GM18907 (cell line): Measurements from ENCODE around the gene CCDC102B.
A peak's percentile ranks its signal among the peaks of the same experiment; 100 is the strongest.
"Not testable (repeated sequence)": the region's sequence is repeated elsewhere in the genome, so short reads cannot be mapped to it uniquely, and the experiment has no call there.

Experiments used
- ATAC-seq: cut with Tn5 transposase; IDR thresholded peaks from one replicate; pipeline ENCODE4 v1.9.1; 2021; ENCODE audit warnings: mild to moderate bottlenecking, moderate library complexity; ENCODE audit not compliant: unreplicated experiment

CCDC102B gene

DNA sequence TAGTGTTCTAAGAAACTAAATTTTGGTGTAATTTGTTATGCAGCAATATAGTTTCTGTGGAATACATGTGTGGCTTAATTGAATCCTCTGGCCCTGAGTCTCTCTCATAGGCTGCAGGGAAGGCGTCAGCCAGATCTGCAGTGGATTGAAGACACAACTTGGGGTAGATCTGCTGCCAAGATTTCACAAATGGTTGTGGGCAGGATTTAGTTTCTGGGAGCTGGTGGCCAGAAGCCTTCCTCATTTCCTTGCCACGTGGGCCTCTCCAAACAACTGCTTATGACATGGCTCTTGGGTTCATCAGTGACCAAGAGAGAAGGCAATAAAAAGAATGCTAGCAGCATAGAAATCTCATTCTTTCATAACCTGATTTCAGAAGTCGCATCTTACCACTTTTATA, 28.2 kb downstream of the CCDC102B start:
- ATAC-seq, result no peak

DNA sequence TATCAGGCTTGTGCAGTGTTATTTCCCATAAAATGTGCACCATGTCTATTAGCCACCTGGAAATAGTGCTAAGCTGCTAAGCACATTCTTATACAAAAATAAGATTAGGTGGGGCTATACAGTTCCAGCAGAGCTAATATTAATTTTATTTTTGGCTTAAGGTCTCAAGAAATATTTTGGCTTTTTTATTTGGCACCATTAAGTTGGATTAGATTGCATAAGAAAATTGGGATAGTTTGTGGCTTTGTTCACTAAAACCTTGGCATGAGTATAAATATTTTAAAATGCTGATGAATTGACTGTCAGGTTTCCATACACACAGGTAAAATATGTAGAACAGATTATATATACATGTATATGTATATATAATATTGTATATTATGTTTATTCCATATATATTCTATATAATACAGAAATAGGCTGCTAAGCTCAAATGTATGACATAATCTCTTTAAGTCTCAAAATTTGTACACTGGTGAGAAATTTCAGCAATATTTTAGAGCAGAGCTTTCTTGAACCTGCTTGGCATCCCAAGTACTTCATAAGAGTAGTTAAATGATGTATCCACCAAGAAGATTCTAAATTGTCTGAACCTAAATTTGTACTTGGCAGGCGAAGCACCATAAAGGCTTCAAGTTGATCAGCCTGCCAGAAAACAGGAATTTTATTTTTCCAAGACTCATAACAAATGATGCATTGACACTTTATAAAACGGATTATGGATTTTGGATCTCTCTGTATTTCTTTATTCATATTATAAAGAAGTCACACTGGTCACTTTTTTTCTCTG, 32.6 kb downstream of the CCDC102B start:
- no peak for ATAC-seq

DNA sequence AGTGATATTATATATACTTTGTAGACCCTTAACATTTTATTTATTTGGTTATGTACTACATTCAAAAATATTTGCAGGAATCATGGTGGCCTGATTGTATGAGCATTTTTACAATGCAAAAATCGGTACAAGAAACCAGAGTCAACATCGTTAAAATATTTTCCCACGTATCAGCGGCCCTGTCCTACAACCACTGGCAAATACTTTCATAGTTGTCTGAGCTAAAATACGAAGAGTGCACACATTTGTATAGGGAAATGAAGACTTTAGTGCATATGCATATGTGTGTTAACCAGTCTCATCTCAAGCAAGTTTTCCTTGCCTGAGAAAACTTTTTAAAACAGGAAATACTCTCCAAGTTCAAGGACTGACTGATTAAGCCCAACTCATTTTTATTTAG, 35.9 kb downstream of the CCDC102B start:
- no peak for ATAC-seq

GRCh38 chr18:68837665-68838451, 40.0 kb downstream of the CCDC102B start:
- no peak for ATAC-seq

DNA sequence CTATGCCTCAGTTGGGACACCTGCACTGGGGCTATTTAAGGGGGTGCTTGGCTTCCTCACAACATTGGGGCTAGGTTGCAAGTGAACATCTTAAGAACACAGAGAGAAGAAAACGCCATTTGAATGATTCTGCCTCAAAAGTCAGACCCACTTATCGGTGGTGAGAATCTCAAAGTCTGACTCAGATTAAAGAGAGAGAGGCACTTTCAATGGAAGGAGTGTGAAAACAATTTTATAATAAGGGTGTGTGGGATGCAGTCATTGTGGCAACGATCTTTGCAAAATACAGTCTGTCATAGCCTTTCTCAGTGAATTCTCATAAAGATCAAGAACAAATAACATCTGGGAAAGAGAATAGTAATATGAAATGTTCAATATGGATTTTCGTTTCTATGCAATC, 41.8 kb downstream of the CCDC102B start:
- no peak for ATAC-seq

GRCh38 chr18:68840554-68841263, 42.8 kb downstream of the CCDC102B start:
- no peak for ATAC-seq

DNA sequence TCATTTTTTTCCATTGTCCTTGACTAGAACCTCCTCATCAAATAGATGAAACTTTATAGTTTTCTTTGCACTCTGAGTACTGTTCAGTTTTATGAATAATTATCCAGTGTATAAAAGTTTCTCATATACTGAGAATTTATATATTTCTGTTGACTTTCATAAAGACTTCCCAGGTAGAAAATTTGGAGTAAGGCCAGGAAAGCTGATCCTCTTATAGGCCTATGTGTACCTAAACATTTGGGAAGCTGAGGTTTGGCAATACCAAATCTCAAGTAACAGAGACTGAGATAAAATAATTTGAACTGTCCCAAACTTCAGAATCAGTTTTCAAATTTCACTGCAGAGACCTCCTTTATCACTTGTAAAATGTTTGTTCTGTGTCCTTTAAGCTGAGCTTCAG, 43.4 kb downstream of the CCDC102B start:
- no peak for ATAC-seq

- no peak for ATAC-seq
Observed at GRCh38 chr18:68842951-68843350, 45.1 kb downstream of the CCDC102B start.

- ATAC-seq, result no peak
Observed at GRCh38 chr18:68843473-68844089, 45.7 kb downstream of the CCDC102B start.

GRCh38 chr18:68847219-68847837, 49.4 kb downstream of the CCDC102B start:
- ATAC-seq, result peak; percentile 61

DNA sequence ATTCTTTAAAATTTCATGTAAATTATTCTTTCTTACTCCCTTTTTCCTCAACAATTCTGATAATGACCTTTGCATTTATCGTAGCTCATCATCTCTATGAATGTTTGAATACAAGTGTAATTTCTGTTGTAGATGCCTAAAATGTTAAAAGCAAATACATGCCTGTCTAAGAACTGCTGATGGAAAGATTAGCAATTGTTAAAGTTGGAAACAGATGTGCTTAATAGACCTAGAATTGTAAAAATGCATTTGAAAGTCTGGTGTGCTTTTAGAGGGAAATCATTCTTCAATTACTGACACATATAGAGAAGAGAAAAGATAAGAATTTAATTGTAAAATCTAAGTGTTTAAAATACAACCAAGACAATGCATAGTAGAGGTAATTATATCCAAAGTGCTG, 50.4 kb downstream of the CCDC102B start:
- ATAC-seq, result no peak

GRCh38 chr18:68854786-68855391, 57.0 kb downstream of the CCDC102B start:
- ATAC-seq, result no peak

DNA sequence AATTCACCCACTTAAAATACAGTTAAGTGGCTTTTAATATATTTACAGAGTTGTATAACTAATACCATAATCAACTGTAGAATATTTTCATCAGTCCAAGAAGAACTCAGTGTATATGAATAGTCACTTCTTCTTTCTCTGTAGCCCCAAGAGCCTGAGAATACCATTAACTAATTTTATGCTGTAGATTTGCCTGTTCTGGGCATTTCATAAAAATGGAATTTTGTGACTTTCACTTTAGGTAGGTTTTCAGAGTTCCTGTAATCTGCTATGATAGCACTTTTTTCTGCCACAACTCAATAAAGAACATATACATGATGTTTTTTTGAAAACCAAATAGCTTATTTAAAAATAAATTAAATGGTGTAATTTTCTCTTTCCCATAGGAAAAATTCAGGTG, 57.6 kb downstream of the CCDC102B start:
- no peak for ATAC-seq

DNA sequence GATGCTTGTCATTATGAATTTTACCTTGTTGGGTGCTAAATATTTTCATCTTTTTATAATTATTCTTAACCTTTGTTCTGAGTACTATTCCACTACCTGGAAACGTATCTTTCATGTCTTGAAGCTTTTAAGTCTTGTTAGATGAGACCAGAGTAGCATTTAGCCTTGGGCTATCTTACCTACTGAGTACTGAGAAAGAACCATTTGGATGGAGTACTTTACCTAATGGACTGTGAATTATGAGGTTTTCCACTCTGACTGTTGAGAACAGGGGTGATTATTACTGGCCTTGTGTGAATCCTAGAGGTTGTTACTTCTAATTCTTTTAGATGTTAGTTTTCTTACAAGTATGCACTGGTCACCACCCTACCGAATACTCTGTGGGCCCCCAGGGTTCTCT, 63.5 kb downstream of the CCDC102B start:
- no peak for ATAC-seq

- ATAC-seq, result no peak
Observed at GRCh38 chr18:68865021-68865420, 67.1 kb downstream of the CCDC102B start.

DNA sequence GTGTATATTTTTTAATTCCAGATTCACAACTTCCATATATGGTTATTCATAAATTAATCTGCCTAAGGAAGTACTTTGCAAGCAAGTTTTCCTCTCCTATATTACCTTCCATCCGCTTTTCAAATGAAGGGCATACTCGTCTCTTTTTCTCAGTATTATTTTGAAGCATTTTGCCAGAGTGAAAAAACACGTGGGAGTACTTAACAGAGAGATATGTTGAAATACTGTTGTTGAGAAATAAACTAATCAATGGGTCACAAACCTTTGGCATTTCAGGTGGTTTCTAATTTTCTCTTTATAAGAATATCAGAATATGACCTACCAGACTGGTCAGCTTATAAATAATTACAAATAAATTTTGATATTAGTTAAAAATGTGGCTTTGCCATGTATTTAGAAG, 67.6 kb downstream of the CCDC102B start:
- ATAC-seq, result no peak

DNA sequence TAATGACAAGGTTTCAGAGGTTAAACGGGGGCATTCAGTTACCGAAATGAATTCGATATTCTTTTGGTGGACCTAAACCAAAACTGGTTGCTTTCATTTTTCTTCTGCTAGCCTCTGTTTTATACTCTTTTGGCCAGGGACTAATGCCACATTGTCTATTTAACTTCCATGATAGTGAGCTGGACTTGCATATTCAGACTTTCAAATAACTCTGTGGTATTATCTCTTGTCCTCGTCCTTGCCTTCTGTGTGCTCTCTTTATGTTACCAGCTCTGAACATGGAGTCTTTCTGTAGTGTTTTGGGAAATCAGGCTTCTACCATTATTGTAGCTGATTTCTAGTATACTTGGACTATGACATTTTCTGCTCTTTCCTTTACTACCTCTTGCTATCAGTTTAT, 75.1 kb downstream of the CCDC102B start:
- ATAC-seq, result no peak

DNA sequence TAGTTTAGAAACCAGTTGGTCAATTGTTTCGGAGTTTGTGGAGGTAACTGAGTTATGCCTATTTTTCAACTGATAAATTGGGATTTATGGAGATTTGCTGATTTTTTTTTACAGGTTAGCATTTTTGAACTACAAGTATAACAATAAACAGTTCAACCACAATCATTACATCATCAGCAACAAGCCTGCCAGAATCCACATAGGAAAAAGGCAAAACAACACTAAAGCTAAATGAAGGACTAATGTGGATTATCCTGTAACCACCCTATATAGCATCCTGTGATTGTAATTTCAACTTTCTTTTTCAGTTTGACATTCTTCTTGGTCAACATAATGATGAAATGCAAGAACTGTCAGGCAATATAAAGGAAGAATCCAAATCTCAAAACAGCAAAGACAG, 76.5 kb downstream of the CCDC102B start:
- ATAC-seq, result no peak

GRCh38 chr18:68879947-68880346, 82.1 kb downstream of the CCDC102B start:
- ATAC-seq, result not testable (repeated sequence)

DNA sequence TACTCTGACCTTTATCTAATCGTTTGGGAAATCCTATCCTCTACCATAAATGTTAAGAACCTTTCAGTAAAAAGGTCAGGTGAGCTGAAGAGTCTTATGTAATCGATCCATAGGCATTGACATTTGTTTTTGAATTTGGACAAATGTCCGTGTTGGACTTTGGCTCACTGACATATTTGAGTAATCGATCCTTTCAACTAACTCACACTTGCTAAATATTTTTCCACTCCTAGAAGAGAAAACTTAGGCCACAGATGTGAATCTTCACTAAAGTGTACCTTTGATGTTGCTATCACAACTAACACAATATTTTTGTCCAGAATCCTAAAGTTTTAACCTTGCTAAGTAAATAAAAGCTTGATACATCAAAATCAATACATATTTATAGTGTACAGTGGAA, 89.5 kb downstream of the CCDC102B start:
- ATAC-seq, result no peak
